Left lung (tissue), 10 donors: Measurements from ENCODE around the gene CMSS1. TPM values are rescaled to one million over a fixed set of nuclear protein-coding genes. Genes with fewer than 3 reads are reported as not detected.
A peak's percentile ranks its signal among the peaks of the same experiment; 100 is the strongest.

Experiments
- ATAC-seq: fragments of 200-7000 bp; cut with Tn5 transposase; one replicate; pipeline ENCODE4 v1.9.1; 2020; ENCODE audit warnings: moderate library complexity
- DNase-seq, 4 donors: peaks; one replicate each; pipeline ENCODE4 v3.0.0-alpha.2; 2013 to 2020
- H3K27ac ChIP-seq, 2 donors: fragments of 200-600 bp; sonication (generic) in 1 of 2; one replicate each; pipeline versions ENCODE4 v1.5.0 to v1.8.0; 2020 to 2021
- H3K27me3 ChIP-seq, 2 donors: fragments of 200-600 bp; sonication (generic) in 1 of 2; one replicate each; pipeline versions ENCODE4 v1.5.0 to v1.8.0; 2020 to 2021
- H3K36me3 ChIP-seq, 2 donors: fragments of 200-600 bp; sonication (generic) in 1 of 2; one replicate each; pipeline versions ENCODE4 v1.5.0 to v1.8.0; 2020 to 2021
- H3K4me1 ChIP-seq, 2 donors: fragments of 200-600 bp; one replicate each; pipeline ENCODE4 v1.8.0; 2021
- H3K4me3 ChIP-seq, 2 donors: fragments of 200-600 bp; sonication (generic) in 1 of 2; one replicate each; pipeline versions ENCODE4 v1.5.0 to v1.8.0; 2020 to 2021; ENCODE audit warnings: mild to moderate bottlenecking in 1 of 2
- H3K9me3 ChIP-seq, 2 donors: fragments of 200-600 bp; sonication (generic) in 1 of 2; one replicate each; pipeline versions ENCODE4 v1.5.0 to v1.8.0; 2020 to 2021
- intact Hi-C, 2 donors: fragments of 100-400 bp; cut with DNase I; formaldehyde crosslinking; loops; one replicate each; pipeline versions ENCODE4 v1.11.2 to v1.14.2; 2022
- polyA plus RNA-seq, 6 donors: library from polyadenylated mRNA; unstranded; fragments of 120-200 nt; gene quantifications; one replicate each; pipeline ENCODE4 v1.2.1, GENCODE V29; 2013; ENCODE audit not compliant: insufficient read length in 6 of 6
- total RNA-seq, 2 donors: library from RNA; stranded (reverse); fragmentation: NEBNext Ultra II Directional; extraction: Animal tissue kit (Norgen Biotek cat#: 25700); gene quantifications; one replicate each; pipeline ENCODE4 v1.2.1, GENCODE V29; 2021
- TF ChIP-seq, protein P1 (sequence below), 2 donors: fragments of 200-600 bp; sonication (generic) in 1 of 2; IDR thresholded peaks; one replicate each; pipeline versions ENCODE4 v1.5.0 to v1.8.0; 2021; ENCODE audit warnings: antibody characterized with exemption in 2 of 2
- donor health status: DM: no; HTN: yes; CAD: no.
- donor health status: DM: no; HTN: no; CAD: no.

The CMSS1 gene
- total and polyA plus RNA-seq, 8 donors: 13.4 to 51.0 (median 41.8) TPM

DNA sequence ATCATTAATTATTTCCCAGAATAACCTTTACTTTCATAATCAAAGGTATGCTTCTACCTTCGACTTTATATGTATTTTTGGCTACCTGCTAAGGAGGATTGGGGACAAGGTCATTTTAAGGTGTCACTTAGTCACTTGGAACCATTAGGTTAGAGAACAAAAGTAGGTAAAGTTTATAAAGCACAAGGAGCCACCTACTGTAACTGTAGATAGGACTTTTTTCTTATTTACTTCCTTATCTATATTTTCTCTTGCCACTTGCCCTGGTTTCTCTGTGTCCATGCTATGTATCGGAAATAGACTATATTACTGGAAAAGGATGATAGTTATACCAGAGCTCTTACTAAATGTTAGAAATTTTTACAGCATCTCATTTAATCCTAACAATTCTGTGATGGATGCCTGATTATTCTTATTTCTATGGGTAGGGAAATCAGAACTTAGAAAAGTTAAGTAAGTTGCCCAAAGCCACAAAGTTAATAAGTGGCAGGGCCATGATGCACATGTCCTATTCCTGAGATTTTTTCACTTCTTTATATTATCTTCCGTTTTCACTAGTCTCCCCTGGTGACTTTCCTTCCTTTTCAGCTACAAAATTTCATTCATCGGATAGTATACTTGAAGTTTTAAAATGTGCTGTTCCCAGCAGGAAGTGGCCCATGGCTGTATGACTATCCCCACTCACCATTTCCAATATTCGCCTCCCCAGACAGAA, 132.5 kb downstream of the CMSS1 start:
- intact Hi-C loops: no loop called here
- no peaks in the 10 kb centered on the region for H3K27me3 ChIP-seq
- no peak overlapping the region for H3K27ac ChIP-seq
- H3K4me1 ChIP-seq: peaks cover 8 to 12% of the 10 kb centered on the region in 2 donors
- H3K9me3 ChIP-seq: no peaks in the 10 kb centered on the region
- no peak for DNase-seq
- ATAC-seq: no peak
- TF ChIP-seq, protein P1, sequence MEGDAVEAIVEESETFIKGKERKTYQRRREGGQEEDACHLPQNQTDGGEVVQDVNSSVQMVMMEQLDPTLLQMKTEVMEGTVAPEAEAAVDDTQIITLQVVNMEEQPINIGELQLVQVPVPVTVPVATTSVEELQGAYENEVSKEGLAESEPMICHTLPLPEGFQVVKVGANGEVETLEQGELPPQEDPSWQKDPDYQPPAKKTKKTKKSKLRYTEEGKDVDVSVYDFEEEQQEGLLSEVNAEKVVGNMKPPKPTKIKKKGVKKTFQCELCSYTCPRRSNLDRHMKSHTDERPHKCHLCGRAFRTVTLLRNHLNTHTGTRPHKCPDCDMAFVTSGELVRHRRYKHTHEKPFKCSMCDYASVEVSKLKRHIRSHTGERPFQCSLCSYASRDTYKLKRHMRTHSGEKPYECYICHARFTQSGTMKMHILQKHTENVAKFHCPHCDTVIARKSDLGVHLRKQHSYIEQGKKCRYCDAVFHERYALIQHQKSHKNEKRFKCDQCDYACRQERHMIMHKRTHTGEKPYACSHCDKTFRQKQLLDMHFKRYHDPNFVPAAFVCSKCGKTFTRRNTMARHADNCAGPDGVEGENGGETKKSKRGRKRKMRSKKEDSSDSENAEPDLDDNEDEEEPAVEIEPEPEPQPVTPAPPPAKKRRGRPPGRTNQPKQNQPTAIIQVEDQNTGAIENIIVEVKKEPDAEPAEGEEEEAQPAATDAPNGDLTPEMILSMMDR (IDR thresholded peaks at IDR 0.05): no peak
- no peak overlapping the region for H3K4me3 ChIP-seq
- H3K36me3 ChIP-seq: no peaks in the 10 kb centered on the region

DNA sequence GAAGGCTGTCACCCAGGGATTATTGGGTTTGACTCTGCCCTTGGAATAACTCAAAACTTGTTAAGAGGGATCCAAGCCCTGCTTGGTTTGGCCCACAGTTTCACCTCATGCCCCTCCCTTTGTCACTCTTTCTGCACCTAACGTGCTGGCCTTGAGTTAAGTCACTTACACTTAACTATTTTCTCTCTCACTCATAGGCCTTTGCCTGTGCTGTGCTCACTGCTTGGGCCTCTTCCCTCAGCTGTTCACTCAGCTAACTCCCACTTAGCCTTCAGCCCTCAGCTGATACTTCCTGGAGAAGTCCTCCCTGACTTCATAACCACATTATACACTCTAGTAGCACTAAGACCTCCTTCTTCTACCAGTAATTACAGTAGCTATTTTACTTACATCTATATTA, 133.3 kb downstream of the CMSS1 start:
- TF ChIP-seq, protein P1 (IDR thresholded peaks at IDR 0.05): no peak
- H3K9me3 ChIP-seq: no peaks in the 10 kb centered on the region
- H3K27ac ChIP-seq: no peak overlapping the region
- no peaks in the 10 kb centered on the region for H3K36me3 ChIP-seq
- peak; percentile 43 for ATAC-seq
- H3K4me3 ChIP-seq: no peak overlapping the region
- no peaks in the 10 kb centered on the region for H3K27me3 ChIP-seq
- intact Hi-C loops: no loop called here
- H3K4me1 ChIP-seq: peaks cover 4 to 8% of the 10 kb centered on the region in 2 donors
- no peak for DNase-seq

DNA sequence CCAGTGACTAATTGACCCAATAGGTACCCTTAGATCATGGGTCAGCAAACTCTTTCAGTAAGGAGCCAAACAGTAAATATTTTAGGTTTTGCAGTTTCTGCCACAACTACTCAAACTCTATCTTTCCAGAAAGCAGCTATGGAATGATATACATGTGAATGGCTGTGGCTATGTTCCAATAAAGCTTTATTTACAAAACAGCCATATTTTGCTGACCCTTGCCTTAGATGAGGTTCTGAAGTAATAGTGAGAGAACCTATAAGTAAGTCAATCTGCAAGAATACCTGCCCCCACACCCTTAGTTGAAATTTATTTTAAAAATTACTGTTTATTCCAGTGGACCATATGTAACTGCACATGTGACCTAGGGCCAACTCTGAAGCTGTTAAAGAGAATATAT, 134.0 kb downstream of the CMSS1 start:
- no peak for DNase-seq
- Histone ChIP-seq H3K27ac (no peak overlapping the region), H3K27me3 (no peaks in the 10 kb centered on the region), H3K4me3 (no peak overlapping the region), H3K36me3 (no peaks in the 10 kb centered on the region), H3K4me1 (peaks cover 0 to 6% of the 10 kb centered on the region in 2 donors), H3K9me3 (no peaks in the 10 kb centered on the region)
- intact Hi-C loops: no loop called here
- no peak for ATAC-seq
- TF ChIP-seq, protein P1 (IDR thresholded peaks at IDR 0.05): no peak

DNA sequence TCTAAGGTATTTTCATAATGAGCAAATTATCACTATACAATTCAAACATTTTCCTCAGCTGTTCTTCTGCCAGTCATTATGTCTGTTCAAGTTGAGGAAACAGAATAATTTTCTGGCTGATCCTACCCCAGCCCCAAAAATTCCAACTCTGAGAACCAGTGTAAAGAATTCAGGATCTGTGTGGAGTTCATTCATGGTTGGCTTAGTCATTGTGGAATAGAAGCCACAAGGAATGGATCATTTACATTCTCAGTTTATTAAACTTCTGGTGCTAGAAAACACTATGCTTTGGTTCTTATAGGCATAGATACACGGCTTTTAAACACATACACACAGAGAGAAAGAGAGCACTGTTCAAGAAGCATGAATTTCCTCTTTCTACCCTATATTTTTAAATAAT, 134.6 kb downstream of the CMSS1 start:
- intact Hi-C loops: no loop called here
- no peak overlapping the region for H3K4me3 ChIP-seq
- no peaks in the 10 kb centered on the region for H3K9me3 ChIP-seq
- DNase-seq: no peak
- H3K27ac ChIP-seq: no peak overlapping the region
- TF ChIP-seq, protein P1 (IDR thresholded peaks at IDR 0.05): no peak
- no peaks in the 10 kb centered on the region for H3K36me3 ChIP-seq
- H3K4me1 ChIP-seq: peaks cover 0 to 6% of the 10 kb centered on the region in 2 donors
- no peak for ATAC-seq
- no peaks in the 10 kb centered on the region for H3K27me3 ChIP-seq

DNA sequence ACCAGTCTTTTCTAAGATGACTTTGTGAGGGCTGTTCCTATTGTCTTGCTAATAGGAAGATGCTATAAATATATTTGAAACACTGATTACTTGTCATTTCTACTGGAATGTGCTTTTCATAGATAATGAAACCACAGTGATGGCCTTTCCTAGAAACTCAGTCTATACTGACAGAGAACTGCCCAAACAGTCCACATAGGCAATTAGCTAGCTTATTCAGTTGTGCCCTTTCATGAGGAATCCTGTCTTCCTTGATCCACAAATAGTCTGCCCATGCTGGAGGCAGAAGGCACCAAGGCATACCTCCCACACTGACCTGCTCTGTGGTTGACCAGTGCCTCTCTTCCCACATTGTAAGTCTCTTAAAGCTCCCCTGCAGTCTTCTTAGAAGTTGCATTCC, 135.9 kb downstream of the CMSS1 start:
- no peak overlapping the region for H3K4me3 ChIP-seq
- ATAC-seq: no peak
- intact Hi-C loops: no loop called here
- TF ChIP-seq, protein P1 (IDR thresholded peaks at IDR 0.05): no peak
- DNase-seq: no peak
- peaks cover 0 to 6% of the 10 kb centered on the region in 2 donors for H3K4me1 ChIP-seq
- H3K27ac ChIP-seq: no peak overlapping the region
- H3K36me3 ChIP-seq: no peaks in the 10 kb centered on the region
- H3K27me3 ChIP-seq: no peaks in the 10 kb centered on the region
- H3K9me3 ChIP-seq: no peaks in the 10 kb centered on the region
